AML-193 (cell line): Measurements from ENCODE around the gene WWOX.

Experiments
- DNase-seq, 2 experiments: peaks; one replicate each; lab custom pipeline; 2025; lab: John Stamatoyannopoulos, UW

The WWOX gene

DNA sequence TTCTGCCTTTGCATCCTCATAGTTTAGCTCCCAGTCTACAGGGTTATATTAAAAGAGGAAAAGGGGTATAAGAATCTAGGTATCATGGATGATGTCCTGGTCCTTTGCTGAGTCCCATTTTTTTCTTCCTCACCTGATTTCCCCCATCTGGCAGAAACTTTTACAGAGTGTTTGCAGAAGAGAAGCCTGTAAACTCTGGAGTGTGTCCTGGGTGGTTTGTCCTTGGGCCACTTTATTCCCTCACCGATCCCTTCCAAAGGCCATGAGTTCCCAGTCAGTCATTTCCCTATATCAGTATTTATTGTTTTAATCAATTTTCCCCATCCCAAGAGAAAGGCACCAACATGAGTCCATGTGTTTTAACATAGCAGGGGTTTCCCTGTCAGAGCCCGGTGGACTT, 638.2 kb downstream of the WWOX start:
- no peak for DNase-seq

DNA sequence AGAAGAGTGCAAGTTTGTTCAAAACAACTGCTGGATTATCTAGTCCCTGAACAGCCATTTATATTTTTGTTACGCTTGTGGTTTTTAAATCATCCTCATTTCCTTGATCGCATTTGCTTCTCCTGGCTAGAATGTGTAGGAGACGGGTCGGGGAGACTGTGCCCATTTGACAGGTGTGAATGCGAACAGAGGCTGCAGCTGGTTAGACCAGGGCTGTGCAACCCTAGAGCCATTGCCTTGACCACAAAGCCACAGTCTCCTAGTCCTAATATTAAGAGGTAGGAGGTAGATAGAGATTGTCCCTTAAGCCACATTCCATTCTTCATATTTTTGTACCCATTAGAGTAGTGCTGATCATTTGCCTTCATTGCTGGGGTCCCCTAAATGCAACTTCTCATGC, 639.1 kb downstream of the WWOX start:
- DNase-seq, result no peak

DNA sequence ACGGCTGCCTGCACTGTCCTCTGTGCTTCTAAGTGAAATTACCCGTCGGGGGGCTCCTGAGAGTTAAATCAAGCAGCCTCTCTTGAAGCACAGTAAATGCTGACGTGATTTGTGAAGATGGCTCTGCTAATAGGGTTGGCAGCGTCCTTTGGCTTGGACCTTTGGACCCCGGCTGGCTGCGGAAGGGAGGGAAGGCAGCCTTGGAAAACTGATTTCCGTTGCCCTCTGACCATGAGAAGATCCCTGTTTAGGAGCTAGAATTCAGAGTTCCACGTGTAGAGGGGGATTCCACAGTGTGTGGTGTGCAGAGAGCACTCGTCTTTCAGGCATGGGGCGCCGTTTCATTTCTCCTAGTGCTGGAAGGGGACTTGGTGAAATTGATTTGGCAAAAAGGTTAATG, 640.8 kb downstream of the WWOX start:
- DNase-seq, result no peak

DNA sequence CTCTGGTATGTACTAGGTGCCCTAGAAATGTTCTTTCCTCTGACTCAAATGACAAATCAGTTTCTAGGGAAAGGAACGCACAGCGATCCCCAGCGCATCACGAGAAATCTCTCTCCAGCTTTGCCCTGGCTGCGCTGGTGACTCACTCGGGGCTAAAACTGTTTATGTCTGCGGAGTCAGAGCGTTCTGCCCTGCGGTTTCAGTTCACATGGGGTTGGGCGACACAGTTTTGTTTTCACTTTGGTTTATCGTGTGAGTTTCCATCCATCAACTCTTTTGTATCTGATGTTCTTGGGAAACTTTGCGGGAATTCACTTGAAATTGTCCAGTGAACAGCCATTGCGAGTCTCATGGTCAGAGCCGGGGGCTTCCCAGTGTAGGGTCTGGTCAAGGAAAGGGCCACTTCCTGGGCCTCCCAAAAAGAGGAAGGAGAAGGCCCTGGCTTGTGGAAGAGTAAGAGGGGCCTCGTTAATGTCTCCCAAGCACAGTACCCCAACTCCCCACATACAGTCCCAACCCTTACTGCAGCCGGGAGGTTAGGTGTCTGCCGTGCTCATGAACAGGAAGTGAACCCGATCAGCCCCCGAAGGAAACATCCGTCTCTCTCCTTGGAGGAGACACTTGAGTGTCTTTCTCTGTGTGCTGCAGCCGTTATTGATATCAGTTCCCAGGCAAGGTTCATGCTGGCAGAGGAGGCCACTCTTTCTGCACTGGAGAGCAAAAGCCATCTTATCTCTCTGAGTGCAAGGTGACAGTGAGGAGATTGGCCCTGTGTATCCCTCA, 643.2 kb downstream of the WWOX start:
- DNase-seq, result no peak

DNA sequence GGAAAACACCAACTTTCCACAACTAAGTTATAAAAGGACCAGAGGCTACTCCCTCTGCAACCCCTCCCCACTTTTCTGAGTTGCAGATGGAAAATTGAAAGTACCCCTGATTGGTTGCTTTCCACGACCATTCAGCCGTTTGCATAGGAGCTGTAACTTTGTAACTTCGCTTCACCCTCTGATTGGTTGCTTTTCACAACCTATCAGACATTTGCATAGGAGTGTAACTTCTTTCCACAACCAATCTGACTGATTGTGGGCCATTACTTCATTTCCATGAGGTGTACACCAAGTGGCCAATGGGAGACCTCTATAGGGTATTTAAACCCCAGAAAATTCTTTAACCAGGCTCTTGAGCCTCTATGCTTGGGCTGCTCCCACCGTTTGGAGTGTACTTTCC, 644.1 kb downstream of the WWOX start:
- DNase-seq, result no peak

DNA sequence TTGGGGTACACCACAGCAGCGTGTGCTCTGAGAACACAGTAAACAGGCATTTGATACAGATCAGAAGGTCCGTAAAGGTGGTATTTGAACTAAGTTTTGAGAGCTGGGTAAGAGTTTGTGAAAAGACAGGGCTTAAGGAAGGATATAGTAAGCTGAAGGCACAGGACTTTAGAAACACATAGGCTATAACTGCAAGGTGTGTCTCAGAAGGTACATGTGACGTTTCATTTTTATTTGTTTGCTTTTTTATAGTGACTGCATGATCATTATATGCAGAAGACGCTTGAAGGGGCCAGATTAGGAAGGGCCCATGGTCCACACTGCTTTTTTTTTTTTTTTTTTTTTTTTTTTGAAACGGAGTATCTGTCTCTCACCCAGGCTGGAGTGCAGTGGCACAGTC, 644.6 kb downstream of the WWOX start:
- no peak for DNase-seq

DNA sequence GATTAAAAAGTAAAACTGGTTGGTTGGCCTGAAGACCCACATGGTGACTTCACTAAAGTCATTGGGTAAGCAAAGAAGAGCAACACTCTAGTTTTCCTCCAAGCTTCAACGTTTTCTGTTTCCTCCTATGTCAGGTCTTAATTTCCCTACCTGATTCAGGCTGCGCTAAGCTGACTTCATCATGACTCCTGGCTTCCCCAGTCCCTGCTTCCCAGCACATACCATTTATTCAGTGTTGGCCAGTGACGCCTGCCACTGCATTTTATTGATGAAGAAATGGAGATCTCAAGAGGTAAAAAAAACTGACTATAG, 645.3 kb downstream of the WWOX start:
- no peak for DNase-seq

DNA sequence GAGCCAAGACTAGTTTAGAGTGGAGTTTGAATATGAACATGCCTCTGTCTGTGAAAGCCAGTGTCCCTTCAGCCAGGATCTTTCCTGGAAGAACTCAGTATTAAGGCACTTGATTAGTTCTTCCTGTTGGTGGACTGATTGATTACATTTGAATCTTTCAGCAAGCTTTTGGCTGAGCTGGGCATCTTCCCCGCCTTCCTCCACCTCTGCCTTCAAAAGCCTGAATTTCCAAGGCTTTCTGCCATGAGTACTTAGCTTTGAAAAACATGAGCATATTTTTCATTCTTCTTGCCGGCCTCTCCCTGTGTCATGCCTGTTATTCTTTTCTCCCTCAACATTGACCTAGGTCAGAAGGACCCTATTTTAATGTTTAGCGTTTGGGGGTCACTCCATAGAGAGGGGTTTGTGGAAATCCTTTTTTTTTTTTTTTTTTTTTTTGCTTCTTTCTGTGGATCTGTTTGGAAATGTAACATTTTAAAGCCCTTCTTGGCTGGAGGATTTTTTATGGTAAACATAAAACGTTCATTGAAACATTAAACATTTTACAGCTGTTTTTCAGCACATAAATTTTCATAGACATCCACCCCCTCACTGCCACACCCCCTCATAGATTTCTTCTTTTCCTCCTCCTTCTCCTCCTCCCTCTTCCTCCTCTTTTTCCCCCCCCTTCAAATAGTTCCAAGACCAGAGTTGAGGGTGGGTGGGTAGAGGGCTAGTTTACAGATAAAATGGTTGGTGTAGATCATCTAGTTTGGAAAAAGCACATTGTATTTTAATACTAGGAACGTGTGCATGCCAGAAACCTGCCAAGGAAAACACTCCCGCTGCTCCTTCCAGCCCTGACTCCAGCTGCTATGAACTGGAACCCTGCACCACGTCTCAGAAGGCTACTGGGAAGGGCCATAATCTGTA, 645.9 kb downstream of the WWOX start:
- no peak for DNase-seq

DNA sequence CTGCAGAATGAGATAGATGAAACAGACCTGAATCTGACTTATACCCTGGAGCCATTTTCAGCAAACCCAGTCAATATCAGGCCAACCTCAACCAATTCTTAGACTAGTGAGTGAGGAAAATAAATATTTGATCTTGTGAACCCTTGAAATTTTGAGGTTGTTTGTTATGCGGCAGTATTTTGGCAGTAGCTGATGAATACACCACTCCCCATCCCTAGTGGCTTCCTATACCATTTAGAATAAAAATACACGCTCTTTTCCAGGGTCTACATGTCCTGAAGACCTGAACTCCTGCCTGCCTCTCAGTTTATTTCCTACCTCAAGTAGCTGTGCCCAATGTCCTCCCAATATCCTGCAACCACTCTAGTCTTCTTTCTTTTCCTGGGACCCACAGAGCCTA, 647.3 kb downstream of the WWOX start:
- DNase-seq, result no peak

DNA sequence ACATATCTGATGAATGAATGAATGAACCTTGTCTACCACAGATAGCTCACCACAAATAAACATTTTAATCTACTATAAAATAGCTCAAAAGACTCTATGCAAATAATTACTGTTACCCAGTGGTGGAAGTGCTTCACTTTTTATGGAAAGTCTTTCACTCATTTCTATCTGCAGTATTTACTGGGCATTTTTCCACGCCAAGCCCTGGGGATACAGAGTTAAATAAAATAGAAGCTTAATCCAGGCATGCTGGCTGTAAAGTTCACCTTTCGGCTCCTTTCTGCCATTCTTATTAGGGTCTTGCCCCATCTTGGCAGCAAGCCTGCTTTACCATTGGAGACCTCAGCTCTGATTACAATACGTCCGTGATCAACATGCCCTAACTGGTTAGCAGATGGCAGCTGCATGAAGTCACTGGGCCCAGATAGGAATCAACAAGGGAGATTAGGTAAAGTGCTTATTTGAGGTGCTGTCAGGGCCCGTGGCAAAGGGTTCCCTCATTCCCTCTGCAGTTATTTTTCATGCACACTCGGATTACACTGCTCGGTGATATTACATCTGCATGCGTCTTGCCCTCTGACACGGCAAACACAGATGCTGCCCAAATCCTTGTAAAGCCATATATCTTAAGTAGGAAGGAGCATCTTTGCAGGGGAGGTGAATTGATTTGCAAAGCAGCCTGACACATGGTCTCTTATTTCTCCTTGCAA, 648.9 kb downstream of the WWOX start:
- DNase-seq, result no peak

DNA sequence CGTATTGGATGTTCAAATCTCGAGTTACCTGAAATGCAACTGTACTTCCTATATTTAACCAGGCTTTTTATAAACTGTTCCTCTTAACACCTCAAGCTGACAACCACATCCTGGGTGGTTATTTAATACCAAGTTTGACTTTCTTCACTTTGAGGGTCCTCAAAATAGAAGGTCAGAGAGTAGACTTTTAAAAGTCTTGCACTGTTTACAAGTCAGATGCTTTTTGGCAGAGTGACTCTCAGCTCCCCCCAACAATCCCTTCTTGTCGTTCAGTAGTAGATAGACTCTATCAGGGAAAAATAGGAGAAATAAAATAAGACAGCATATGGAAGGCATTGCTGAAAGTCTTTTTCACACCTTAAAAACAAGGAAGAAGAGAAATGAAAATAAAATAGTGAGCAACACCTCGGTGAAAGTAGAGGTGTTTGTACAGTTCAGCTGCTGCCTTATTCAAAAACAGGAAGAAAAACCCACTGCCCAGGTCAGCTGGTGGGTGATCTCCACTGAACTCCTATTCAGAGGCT, 650.4 kb downstream of the WWOX start:
- no peak for DNase-seq

DNA sequence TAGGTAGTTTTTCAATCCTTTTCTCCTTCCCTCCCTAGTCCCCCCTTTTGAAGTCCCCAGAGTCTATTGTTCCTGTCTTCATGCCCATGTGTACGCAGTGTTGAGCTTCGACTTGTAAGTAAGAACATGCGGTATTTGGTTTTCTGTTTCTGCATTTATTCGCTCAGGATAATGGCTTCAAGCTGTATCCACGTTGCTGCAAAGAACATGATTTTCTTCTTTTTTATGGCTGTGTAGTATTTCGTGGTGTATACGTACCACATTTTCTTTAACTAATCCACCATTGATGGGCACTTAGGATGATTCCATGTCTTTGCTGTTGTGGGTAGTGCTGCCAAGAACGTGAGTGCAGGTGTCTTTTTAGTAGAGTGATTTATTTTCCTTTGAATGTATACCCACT, 651.2 kb downstream of the WWOX start:
- no peak for DNase-seq

DNA sequence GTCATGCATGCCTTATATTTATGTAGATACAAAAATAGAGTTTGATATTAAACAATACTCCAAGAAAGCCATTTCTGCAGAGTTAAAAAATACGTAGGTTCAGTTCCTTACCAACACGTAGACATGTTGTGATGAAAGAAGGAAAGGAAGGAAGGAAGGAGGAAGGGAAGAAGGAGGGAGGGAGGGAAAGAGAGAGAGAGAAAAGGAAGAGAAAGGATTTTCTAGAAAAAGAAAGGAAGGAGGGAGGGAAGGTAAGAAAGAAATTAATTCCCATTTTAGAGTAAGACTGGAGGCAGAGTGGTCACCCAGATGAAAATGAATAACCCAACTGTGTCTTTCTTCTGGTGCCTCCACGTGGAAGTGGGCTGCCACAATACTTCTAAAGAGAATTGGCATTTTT, 652.1 kb downstream of the WWOX start:
- DNase-seq, result no peak

DNA sequence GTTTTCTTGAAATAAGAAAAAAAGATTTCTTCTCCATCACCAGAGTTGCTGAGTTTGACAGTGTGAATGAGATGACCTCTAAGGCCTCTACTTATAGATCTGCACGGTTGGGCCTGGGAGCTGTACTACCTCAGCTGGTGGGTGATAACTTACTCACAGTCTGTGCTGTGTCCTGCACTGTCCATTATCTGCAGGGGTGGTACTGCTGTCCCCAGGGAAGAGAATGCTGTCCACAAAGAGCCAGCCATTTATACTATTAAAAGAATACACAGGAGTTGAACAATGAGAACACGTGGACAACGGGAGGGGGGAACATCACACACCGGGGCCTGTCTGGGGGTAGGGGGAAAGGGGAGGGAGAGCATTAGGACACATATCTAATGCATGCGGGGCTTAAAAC, 655.3 kb downstream of the WWOX start:
- DNase-seq, result no peak

DNA sequence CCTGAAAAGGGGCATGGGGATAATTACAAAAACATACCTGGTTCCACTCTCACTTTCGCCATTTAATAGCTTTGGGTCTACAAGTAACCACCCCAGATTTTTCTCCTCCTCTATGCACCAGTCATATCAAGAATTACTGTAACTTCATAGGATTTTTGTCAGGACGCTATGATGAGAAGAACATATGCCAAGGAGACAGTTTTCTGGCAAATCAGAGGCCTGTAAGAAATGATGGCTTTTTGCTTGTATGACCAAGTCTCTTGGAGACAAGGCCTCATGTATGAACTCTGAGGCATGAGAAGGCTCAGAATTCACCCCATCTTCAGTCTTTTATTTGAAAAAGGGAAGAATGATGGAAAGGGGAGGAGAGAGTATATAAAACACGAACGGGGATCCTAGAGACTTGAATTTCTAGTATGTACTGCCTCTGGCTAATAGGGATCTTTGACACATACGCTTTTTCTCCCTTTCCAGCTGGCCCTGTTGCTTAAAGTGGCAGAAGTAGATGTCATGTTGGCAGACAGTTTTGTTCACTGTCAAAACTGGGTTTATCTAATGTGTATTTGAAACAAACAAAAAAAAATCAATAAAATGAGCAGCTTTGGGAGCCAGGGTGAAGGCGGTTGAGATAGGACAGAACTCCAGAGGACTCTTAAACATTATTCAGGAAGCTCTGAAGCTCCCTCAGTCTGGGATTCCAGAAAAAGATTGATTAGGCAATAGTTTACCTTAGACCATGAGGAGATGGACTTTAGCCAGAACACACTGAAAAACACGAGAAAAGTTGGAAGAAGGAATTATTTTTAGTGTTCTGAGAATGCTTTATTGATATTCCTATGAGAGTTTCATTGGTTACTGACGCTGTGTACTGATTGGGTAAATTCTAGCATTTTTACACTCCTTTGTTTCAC, 656.6 kb downstream of the WWOX start:
- DNase-seq, result no peak

DNA sequence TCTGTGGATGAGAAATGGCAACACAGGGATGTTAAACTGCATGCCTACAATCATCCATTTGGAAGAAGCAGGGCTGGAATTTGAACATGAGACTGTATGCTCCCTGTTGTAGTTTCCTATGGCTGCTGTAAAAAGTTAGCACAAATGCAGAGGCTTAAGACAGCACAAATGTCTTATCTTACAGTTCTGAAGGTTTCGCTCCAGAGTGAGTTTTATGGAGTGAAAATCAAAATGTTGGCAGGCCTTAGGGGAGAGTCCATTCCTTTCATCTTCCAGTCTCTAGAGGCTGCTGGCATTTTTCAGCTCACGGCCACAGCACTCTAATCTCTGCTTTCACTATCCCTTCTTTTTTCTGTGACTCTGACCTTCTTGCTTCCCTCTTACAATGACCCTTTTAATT, 660.1 kb downstream of the WWOX start:
- DNase-seq, result no peak

DNA sequence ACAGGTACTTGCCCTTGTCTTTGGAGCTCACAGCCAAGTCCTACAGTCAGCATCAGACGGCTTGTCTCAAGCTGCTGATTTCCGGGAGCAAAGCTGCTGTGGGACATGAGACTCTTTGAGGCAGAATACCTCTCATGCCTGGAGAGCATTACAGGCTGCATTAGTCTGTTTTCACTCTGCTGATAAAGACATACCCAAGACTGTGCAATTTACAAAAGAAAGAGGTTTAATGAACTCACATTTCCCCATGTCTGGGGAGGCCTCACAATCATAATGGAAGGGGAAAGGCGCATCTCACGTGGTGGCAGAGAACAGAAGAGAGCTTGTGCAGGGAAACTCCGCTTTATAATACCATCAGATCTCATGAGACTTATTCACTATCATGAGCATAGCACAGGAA, 661.2 kb downstream of the WWOX start:
- no peak for DNase-seq

DNA sequence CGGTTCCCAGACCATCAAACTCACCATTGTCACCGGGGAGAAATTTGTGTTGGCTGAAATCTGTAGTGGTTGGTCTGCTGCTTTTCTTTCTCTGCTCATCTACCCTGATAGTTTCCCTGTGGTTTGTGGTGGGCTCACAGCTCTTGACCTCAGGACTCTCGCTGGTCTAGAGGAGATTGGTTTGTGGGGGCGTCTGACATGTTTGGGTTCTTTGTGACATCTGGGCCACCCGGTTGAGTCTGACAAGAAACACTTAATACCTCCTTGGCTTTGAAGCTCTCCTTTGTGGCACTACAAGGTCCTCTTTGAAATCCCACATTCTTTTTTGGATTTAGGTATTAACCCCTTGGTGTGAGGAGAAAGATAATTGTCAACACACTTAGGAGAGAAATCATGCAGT, 662.0 kb downstream of the WWOX start:
- DNase-seq, result no peak

DNA sequence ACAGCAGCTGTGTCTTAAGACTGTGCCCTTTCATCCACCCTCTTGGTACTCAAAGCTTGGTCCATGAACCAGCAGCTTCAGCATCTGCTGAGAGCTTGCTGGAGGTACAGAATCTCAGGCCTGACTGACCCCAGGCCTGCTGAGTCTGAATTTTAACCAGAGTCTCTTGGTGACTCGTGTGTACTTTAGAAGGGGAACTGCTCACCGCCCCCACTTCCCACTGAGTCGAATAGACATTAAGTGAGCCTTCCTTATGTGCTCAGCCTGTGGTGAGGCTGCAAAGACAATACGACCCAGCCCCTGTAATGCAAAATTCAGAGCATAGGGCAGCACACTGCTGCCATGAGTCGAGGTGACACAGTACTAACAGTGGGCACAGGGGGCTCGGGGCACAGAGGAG, 662.8 kb downstream of the WWOX start:
- no peak for DNase-seq

DNA sequence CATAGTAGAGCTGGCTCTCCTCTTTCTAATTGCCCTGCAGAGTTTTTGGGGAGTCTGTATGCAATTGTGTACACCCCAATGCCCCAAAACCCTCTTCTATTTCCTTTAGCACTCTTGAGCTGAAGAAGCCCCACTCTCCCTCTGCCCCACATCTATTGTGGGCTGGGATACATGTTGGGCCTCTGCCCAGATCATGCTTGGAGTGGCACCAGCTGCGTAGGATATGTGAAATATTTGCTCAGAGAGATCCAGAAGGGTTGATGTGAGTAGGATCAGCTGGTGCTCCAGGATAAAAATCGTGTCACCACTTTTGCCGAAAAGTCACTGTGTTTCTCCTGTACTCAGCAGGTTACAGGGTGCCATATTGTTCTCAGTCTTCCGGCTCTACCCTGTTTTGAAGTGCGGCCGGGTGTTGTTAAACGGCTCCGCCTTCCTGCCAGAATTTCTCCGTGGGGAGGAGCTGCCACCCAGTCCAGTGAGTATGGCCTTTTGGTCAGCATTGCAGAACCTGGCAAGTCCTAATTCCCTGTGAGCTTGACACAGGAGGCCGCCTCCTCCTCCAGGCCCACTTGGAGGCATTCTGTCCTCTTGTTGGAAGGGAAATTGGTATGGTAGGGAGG, 664.5 kb downstream of the WWOX start:
- DNase-seq, result no peak

DNA sequence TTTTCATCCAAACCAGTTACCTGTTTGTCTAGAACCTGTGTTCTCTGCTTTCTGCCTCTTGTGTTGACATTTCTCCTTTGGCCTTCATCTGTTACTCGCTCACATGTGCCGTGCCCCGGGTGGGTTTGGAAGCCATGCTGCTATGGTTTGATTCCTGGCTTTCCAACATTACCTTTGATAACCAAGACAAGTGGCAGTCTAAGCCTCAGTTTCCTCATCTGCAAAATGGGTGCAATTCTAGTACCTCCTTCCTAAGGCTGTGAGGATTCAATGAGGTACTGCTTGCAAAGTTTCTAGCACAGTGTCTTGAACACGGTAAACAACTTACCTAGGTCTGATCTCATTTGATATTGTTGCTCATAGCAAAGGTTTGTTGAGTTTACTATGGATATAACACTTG, 665.0 kb downstream of the WWOX start:
- DNase-seq, result no peak
